ENCODE data around the gene SPAG7. TPM values are rescaled to one million over a fixed set of nuclear protein-coding genes. Genes with fewer than 3 reads are reported as not detected.

SPAG7 gene
- total RNA-seq, 4 donors from 2014 or later, result 34.5 to 48.8 (median 39.5) TPM

DNA sequence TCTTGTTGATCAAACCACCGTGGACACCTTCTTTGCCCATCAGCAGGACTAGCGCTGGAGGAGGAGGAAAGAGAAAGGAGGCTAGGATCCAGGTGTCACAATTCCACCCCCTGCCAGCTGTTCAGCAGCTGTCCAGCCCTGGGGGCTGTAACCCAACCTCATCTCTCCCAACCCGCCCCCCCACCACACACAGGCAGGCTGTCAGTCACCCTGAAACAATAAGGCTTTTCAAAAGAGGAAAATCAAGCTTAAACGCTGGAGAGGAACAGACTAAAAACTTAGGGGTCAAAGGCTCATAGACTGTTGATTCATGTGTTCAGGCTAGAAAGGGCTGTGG lies 21.7 kb downstream of the SPAG7 start:
- Histone ChIP-seq H3K4me1 (peaks cover 45 to 92% (median 50%) of the 10 kb centered on the region in 3 donors), H3K27me3 (no peaks in the 10 kb centered on the region), H3K4me3 (peak overlapping the region in 3 of 4 donors; percentile 91 to 97 (median 96)), H3K36me3 (peaks cover 4 to 59% (median 14%) of the 10 kb centered on the region in 3 donors), H3K9me3 (no peaks in the 10 kb centered on the region), H3K27ac (peak overlapping the region; percentile 97 to 100 (median 98))
- DNase-seq, result no peak
- intact Hi-C loops (cut with DNase I), result no loop called here
- 13 to 16% methylated on average over 3 to 4 of the region's 4 CpGs for WGBS, 2 donors
- no peak for TF ChIP-seq POLR2A (IDR thresholded peaks at IDR 0.05)
- no peak for TF ChIP-seq CTCF (IDR thresholded peaks at IDR 0.05)

- no peak for DNase-seq
- intact Hi-C loops (cut with DNase I), result no loop called here
- no peaks in the 10 kb centered on the region for H3K9me3 ChIP-seq
- H3K36me3 ChIP-seq, result peaks cover 4 to 59% (median 14%) of the 10 kb centered on the region in 3 donors
- H3K4me3 ChIP-seq, result peak overlapping the region in 3 of 4 donors; percentile 6 to 96 (median 91)
- H3K4me1 ChIP-seq, result peaks cover 45 to 90% (median 46%) of the 10 kb centered on the region in 3 donors
- WGBS, 2 donors, result 13 to 27% methylated on average over 5 to 6 of the region's 7 CpGs
- TF ChIP-seq CTCF (IDR thresholded peaks at IDR 0.05), result no peak
- no peak for TF ChIP-seq POLR2A (IDR thresholded peaks at IDR 0.05)
- peak overlapping the region; percentile 97 to 100 (median 98) for H3K27ac ChIP-seq
- no peaks in the 10 kb centered on the region for H3K27me3 ChIP-seq
Measured at GRCh38 chr17:4945176-4945943, 22.3 kb downstream of the SPAG7 start.

GRCh38 chr17:4944554-4945175 lies 23.0 kb downstream of the SPAG7 start:
- Histone ChIP-seq H3K4me1 (peaks cover 42 to 83% (median 43%) of the 10 kb centered on the region in 3 donors), H3K36me3 (peaks cover 4 to 59% (median 14%) of the 10 kb centered on the region in 3 donors), H3K27me3 (no peaks in the 10 kb centered on the region), H3K4me3 (peak overlapping the region in 2 of 4 donors; percentile 91 to 96), H3K9me3 (no peaks in the 10 kb centered on the region), H3K27ac (peak overlapping the region; percentile 97 to 100 (median 98))
- intact Hi-C loops (cut with DNase I), result no loop called here
- no peak for DNase-seq
- TF ChIP-seq CTCF (IDR thresholded peaks at IDR 0.05) (no peak), POLR2A (IDR thresholded peaks at IDR 0.05) (no peak)
- 39 to 41% methylated on average over 6 to 7 of the region's 8 CpGs for WGBS, 2 donors

DNA sequence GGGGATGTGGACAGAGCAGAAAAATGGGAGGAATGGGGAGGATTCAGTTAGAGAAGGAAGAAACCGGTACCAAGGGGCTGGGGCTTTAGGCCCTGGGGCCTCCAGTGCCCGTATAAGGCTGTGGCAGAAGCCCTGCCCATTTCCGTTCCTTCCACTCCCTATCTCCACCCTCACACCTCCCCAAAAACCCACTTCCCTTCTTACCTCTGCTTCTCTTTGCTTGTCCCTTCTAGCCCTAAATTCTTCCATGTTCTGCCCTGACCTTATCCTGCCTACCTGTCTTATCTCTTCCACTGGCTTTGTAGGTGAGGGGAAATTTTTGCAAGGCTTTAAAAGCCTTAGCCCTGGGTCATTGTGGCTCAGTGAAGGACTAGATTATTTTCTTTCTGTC lies 23.5 kb downstream of the SPAG7 start:
- DNase-seq, result no peak
- H3K27me3 ChIP-seq, result no peaks in the 10 kb centered on the region
- H3K36me3 ChIP-seq, result peaks cover 4 to 59% (median 14%) of the 10 kb centered on the region in 3 donors
- peak overlapping the region; percentile 97 to 100 (median 98) for H3K27ac ChIP-seq
- TF ChIP-seq CTCF (IDR thresholded peaks at IDR 0.05) (no peak), POLR2A (IDR thresholded peaks at IDR 0.05) (no peak)
- peaks cover 45 to 82% (median 45%) of the 10 kb centered on the region in 3 donors for H3K4me1 ChIP-seq
- H3K9me3 ChIP-seq, result no peaks in the 10 kb centered on the region
- intact Hi-C loops (cut with DNase I), result no loop called here
- peak overlapping the region in 2 of 4 donors; percentile 91 to 96 for H3K4me3 ChIP-seq
- WGBS, 2 donors, result 11 to 34% methylated on average over 3 of the region's 3 CpGs
